CD4-positive, alpha-beta T cell treated with Interleukin-12 subunit alpha and Interleukin-12 subunit beta, for 1 hour (primary cell): Measurements from ENCODE around the gene MPZL3.
A peak's percentile ranks its signal among the peaks of the same experiment; 100 is the strongest.

Experiments
- DNase-seq: peaks from one replicate; pipeline ENCODE4 v3.0.0-alpha.2; 2020

Gene MPZL3

GRCh38 chr11:118231461-118231860 lies 20.7 kb downstream of the MPZL3 start:
- DNase-seq: no peak

GRCh38 chr11:118230088-118230487 lies 22.1 kb downstream of the MPZL3 start:
- DNase-seq: peak; percentile 75

GRCh38 chr11:118229274-118229847 lies 22.8 kb downstream of the MPZL3 start:
- no peak for DNase-seq

GRCh38 chr11:118227865-118228785 lies 24.0 kb downstream of the MPZL3 start:
- peak; percentile 58 for DNase-seq

GRCh38 chr11:118226781-118227180 lies 25.4 kb downstream of the MPZL3 start:
- DNase-seq: peak; percentile 31

- no peak for DNase-seq
These were observed 25.9 kb downstream of the MPZL3 start for GRCh38 chr11:118226296-118226695.

- peak; percentile 77 for DNase-seq
These were observed 27.5 kb downstream of the MPZL3 start, which contains the start of gene JAML for GRCh38 chr11:118224511-118225188. JAML (minus strand) TSS chr11:118225011; CDS start chr11:118214866, 10,145 bp downstream.

GRCh38 chr11:118223992-118224391 lies 28.2 kb downstream of the MPZL3 start:
- DNase-seq: peak; percentile 40

- DNase-seq: no peak
These were observed 28.6 kb downstream of the MPZL3 start for GRCh38 chr11:118223570-118223969.

GRCh38 chr11:118222437-118222836 lies 29.7 kb downstream of the MPZL3 start:
- no peak for DNase-seq

- no peak for DNase-seq
These were observed 30.7 kb downstream of the MPZL3 start for GRCh38 chr11:118221419-118221818.

GRCh38 chr11:118219732-118220131 lies 32.4 kb downstream of the MPZL3 start:
- DNase-seq: no peak

GRCh38 chr11:118219244-118219643 lies 32.9 kb downstream of the MPZL3 start:
- DNase-seq: no peak

GRCh38 chr11:118217575-118217974 lies 34.6 kb downstream of the MPZL3 start:
- peak; percentile 28 for DNase-seq

- peak; percentile 58 for DNase-seq
These were observed 35.3 kb downstream of the MPZL3 start for GRCh38 chr11:118216621-118217481.

GRCh38 chr11:118215765-118216164 lies 36.4 kb downstream of the MPZL3 start:
- no peak for DNase-seq

GRCh38 chr11:118215262-118215661 lies 36.9 kb downstream of the MPZL3 start:
- DNase-seq: peak; percentile 33

GRCh38 chr11:118214210-118214914 lies 37.8 kb downstream of the MPZL3 start:
- DNase-seq: no peak

GRCh38 chr11:118213781-118214180 lies 38.4 kb downstream of the MPZL3 start:
- DNase-seq: no peak

- DNase-seq: no peak
These were observed 39.0 kb downstream of the MPZL3 start for GRCh38 chr11:118213201-118213600.

GRCh38 chr11:118212781-118213191 lies 39.4 kb downstream of the MPZL3 start:
- no peak for DNase-seq
